HCT116 (cell line): ENCODE data around the gene SPTBN1. TPM values are rescaled to one million over a fixed set of nuclear protein-coding genes. Genes with fewer than 3 reads are reported as not detected.

ENCODE experiments used
- ATAC-seq: fragments of 200-7000 bp; cut with Tn5 transposase; 2 replicates; pipeline ENCODE4 v1.9.1; 2020; ENCODE audit warnings: mild to moderate bottlenecking, moderate library complexity
- BruUV-seq: library from RNA; stranded (reverse); fragments of 400-500 nt; replicated peaks from 2 replicates; lab custom pipeline; 2021; lab: Mats Ljungman, UMichigan
- CTCF ChIA-PET: fragments of 300-600 bp; sonication (Branson Sonifier 250); formaldehyde crosslinking; loops from one replicate; lab custom pipeline; 2021; ENCODE audit warnings: antibody characterized with exemption; lab: Charles Lee
- POLR2A ChIA-PET: fragments of 300-600, 350-600 bp; sonication (Branson Sonifier 250); formaldehyde crosslinking; loops from one replicate; lab custom pipeline; 2021; ENCODE audit warnings: antibody characterized with exemption; lab: Charles Lee
- RAD21 ChIA-PET, 2 experiments: fragments of 300-600 bp; sonication (Branson Sonifier 250); formaldehyde crosslinking; loops; one replicate each; lab custom pipeline; 2023; ENCODE audit warnings: low total read pairs in 2 of 2; ENCODE audit not compliant: uncharacterized antibody in 2 of 2, unreplicated experiment in 2 of 2, low non-redundant PET in 1 of 2; lab: Charles Lee
- DNase-seq: peaks from one replicate; pipeline ENCODE4 v3.0.0-alpha.2; 2010; ENCODE audit warnings: low read depth, low spot score
- H2AFZ ChIP-seq: fragments of 200-600 bp; shearing (Covaris generic), sonication (generic); 2 replicates; pipeline ENCODE4 v1.6.1; 2017; ENCODE audit warnings: low read depth, mixed run types, mixed read lengths, antibody characterized with exemption, low read length; ENCODE audit not compliant: poor library complexity, severe bottlenecking
- H3K27ac ChIP-seq: 2 replicates; pipeline ENCODE4 v1.5.1; 2012; ENCODE audit warnings: low read depth, low read length
- H3K27me3 ChIP-seq: fragments of 200-600 bp; sonication (generic); 2 replicates; pipeline ENCODE4 v1.6.1; 2016; ENCODE audit warnings: mixed run types, low read length, mixed read lengths; ENCODE audit not compliant: insufficient read depth
- H3K36me3 ChIP-seq, 2 experiments: fragments of 200-500 bp in 1 of 2; fragments of 200-600 bp in 1 of 2; sonication (Bioruptor generic) in 1 of 2; sonication (generic) in 1 of 2; 2 replicates each; pipeline versions ENCODE4 v1.5.1 to v1.6.1; 2014 to 2016; ENCODE audit warnings: low read length in 2 of 2, inconsistent platforms in 1 of 2, mixed read lengths in 1 of 2, mixed run types in 1 of 2; ENCODE audit not compliant: insufficient read depth in 2 of 2, control insufficient read depth in 1 of 2
- H3K4me1 ChIP-seq, 2 experiments: fragments of 200-600 bp in 1 of 2; sonication (generic) in 1 of 2; 2 replicates each; pipeline versions ENCODE4 v1.5.1 to v1.6.1; 2012 to 2017; ENCODE audit warnings: low read length in 2 of 2, inconsistent platforms in 1 of 2, mild to moderate bottlenecking in 1 of 2, mixed read lengths in 1 of 2, mixed run types in 1 of 2, moderate library complexity in 1 of 2; ENCODE audit not compliant: insufficient read depth in 2 of 2, control insufficient read depth in 1 of 2
- H3K4me2 ChIP-seq: fragments of 200-600 bp; sonication (generic); 2 replicates; pipeline ENCODE4 v1.6.1; 2017; ENCODE audit warnings: mixed run types, low read length, mixed read lengths
- H3K4me3 ChIP-seq, 2 experiments: fragments of 200-600 bp in 1 of 2; sonication (generic) in 1 of 2; replicated peaks in 1 of 2; 2 replicates each; pipeline ENCODE4 v1.5.1; 2011 to 2016; ENCODE audit warnings: low read length in 2 of 2, control low read depth in 1 of 2, low read depth in 1 of 2, mild to moderate bottlenecking in 1 of 2, mixed read lengths in 1 of 2, mixed run types in 1 of 2
- H3K79me2 ChIP-seq: fragments of 200-600 bp; sonication (generic); 2 replicates; pipeline ENCODE4 v1.6.1; 2017; ENCODE audit warnings: mild to moderate bottlenecking, mixed run types, low read length, moderate library complexity, mixed read lengths; ENCODE audit not compliant: insufficient read depth
- H3K9ac ChIP-seq: fragments of 200-600 bp; sonication (generic); 2 replicates; pipeline ENCODE4 v1.6.1; 2016; ENCODE audit warnings: low read length, mixed read lengths
- H3K9me2 ChIP-seq: fragments of 200-600 bp; sonication (generic), shearing (Covaris generic); 2 replicates; pipeline ENCODE4 v1.6.1; 2017; ENCODE audit warnings: mixed run types, mild to moderate bottlenecking, moderate library complexity; ENCODE audit not compliant: insufficient read depth
- H3K9me3 ChIP-seq, 2 experiments: fragments of 200-500 bp in 1 of 2; fragments of 200-600 bp in 1 of 2; sonication (Bioruptor generic) in 1 of 2; sonication (generic) in 1 of 2; 2 replicates each; pipeline ENCODE4 v1.6.1; 2014 to 2017; ENCODE audit warnings: low read length in 2 of 2, mixed read lengths in 2 of 2, inconsistent platforms in 1 of 2, low read depth in 1 of 2, mild to moderate bottlenecking in 1 of 2, mixed run types in 1 of 2, moderate library complexity in 1 of 2; ENCODE audit not compliant: control insufficient read depth in 1 of 2, insufficient read depth in 1 of 2
- H4K20me1 ChIP-seq: fragments of 200-600 bp; sonication (generic), shearing (Covaris generic); 2 replicates; pipeline ENCODE4 v1.6.1; 2017; ENCODE audit warnings: mixed run types, mild to moderate bottlenecking, moderate library complexity; ENCODE audit not compliant: insufficient read depth
- CEBPB ChIP-seq: IDR thresholded peaks from 2 replicates; pipeline ENCODE4 v1.6.1; 2012; ENCODE audit warnings: low read depth
- ELF1 ChIP-seq: IDR thresholded peaks from 2 replicates; pipeline ENCODE4 v1.6.1; 2012; ENCODE audit warnings: low read depth, borderline replicate concordance
- POLR2A ChIP-seq: IDR thresholded peaks from 2 replicates; pipeline ENCODE4 v1.7.0; 2011; ENCODE audit warnings: borderline replicate concordance; ENCODE audit not compliant: insufficient read depth, insufficient read length; ENCODE audit errors: extremely low read depth
- RAD21 ChIP-seq: IDR thresholded peaks from 2 replicates; pipeline ENCODE4 v1.6.1; 2012; ENCODE audit warnings: low read depth, mild to moderate bottlenecking
- SIN3A ChIP-seq: IDR thresholded peaks from 2 replicates; pipeline ENCODE4 v1.6.1; 2012; ENCODE audit warnings: low read depth
- SP1 ChIP-seq: IDR thresholded peaks from 2 replicates; pipeline ENCODE4 v1.6.1; 2012; ENCODE audit warnings: low read depth
- TCF7L2 ChIP-seq: IDR thresholded peaks from 2 replicates; pipeline ENCODE4 v1.7.0; 2011; ENCODE audit warnings: borderline replicate concordance, inconsistent platforms; ENCODE audit not compliant: insufficient read depth, insufficient read length; ENCODE audit errors: extremely low read depth
- ZFX ChIP-seq: fragments of 450-650 bp; IDR thresholded peaks from 2 replicates; pipeline ENCODE4 v1.6.1; 2017
- ZNF274 ChIP-seq: fragments of 200-500 bp; sonication (Bioruptor generic); IDR thresholded peaks from 2 replicates; pipeline ENCODE4 v1.6.1; 2014; ENCODE audit warnings: mild to moderate bottlenecking, low read depth, low read length, inconsistent platforms
- intact Hi-C: fragments of 100-400 bp; cut with micrococcal nuclease; formaldehyde crosslinking; loops from 2 replicates; pipeline ENCODE4 v1.10.0; 2022
- total RNA-seq: library from RNA; stranded (reverse); gene quantifications from one replicate; pipeline ENCODE4 v1.2.1, GENCODE V29; 2021; ENCODE audit not compliant: unreplicated experiment
- TF ChIP-seq, protein P1 (sequence below): IDR thresholded peaks from 2 replicates; pipeline ENCODE4 v1.6.1; 2012
- TF ChIP-seq, protein P2 (sequence below): IDR thresholded peaks from 2 replicates; pipeline ENCODE4 v1.6.1; 2011; ENCODE audit warnings: mild to moderate bottlenecking, low read length, moderate library complexity; ENCODE audit not compliant: insufficient replicate concordance; ENCODE audit errors: extremely low read depth

Gene SPTBN1
- total RNA-seq, 1 experiment from 2014 or later: 84.4 TPM

GRCh38 chr2:54543733-54544396 lies 87.7 kb downstream of the SPTBN1 start:
- no peak overlapping the region for H3K9ac ChIP-seq
- no peak overlapping the region for H2AFZ ChIP-seq
- no peaks in the 10 kb centered on the region for H3K36me3 ChIP-seq
- no TSS peak for BruUV-seq
- no peak for DNase-seq
- no peak overlapping the region for H3K4me3 ChIP-seq
- CTCF ChIA-PET: no interaction called here
- H3K27ac ChIP-seq: no peak overlapping the region
- H3K27me3 ChIP-seq: no peaks in the 10 kb centered on the region
- H4K20me1 ChIP-seq: no peaks in the 10 kb centered on the region
- no peak for TF ChIP-seq ELF1
- TF ChIP-seq TCF7L2: no peak
- TF ChIP-seq ZFX: no peak
- TF ChIP-seq POLR2A: no peak
- no peak for TF ChIP-seq SIN3A
- TF ChIP-seq SP1: no peak
- no peak for TF ChIP-seq CEBPB
- no peak for TF ChIP-seq RAD21
- TF ChIP-seq, protein P1, sequence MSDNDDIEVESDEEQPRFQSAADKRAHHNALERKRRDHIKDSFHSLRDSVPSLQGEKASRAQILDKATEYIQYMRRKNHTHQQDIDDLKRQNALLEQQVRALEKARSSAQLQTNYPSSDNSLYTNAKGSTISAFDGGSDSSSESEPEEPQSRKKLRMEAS: no peak
- TF ChIP-seq ZNF274: no peak
- TF ChIP-seq, protein P2, sequence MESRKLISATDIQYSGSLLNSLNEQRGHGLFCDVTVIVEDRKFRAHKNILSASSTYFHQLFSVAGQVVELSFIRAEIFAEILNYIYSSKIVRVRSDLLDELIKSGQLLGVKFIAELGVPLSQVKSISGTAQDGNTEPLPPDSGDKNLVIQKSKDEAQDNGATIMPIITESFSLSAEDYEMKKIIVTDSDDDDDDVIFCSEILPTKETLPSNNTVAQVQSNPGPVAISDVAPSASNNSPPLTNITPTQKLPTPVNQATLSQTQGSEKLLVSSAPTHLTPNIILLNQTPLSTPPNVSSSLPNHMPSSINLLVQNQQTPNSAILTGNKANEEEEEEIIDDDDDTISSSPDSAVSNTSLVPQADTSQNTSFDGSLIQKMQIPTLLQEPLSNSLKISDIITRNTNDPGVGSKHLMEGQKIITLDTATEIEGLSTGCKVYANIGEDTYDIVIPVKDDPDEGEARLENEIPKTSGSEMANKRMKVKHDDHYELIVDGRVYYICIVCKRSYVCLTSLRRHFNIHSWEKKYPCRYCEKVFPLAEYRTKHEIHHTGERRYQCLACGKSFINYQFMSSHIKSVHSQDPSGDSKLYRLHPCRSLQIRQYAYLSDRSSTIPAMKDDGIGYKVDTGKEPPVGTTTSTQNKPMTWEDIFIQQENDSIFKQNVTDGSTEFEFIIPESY: no peak
- H3K4me2 ChIP-seq: no peak overlapping the region
- ATAC-seq: no peak
- H3K4me1 ChIP-seq: peaks cover 0 to 10% of the 10 kb centered on the region in 2 experiments; a peak in 1 of 4 replicates
- H3K9me3 ChIP-seq: no peaks in the 10 kb centered on the region
- intact Hi-C loops: no loop called here
- RAD21 ChIA-PET: no interaction called here
- H3K79me2 ChIP-seq: no peaks in the 10 kb centered on the region
- H3K9me2 ChIP-seq: no peaks in the 10 kb centered on the region
- POLR2A ChIA-PET: no interaction called here
